T-cell (primary cell): ENCODE measurements around the gene PPP1R9B. TPM values are rescaled to one million over a fixed set of nuclear protein-coding genes. Genes with fewer than 3 reads are reported as not detected.

Experiments
- ATAC-seq, 4 experiments: fragments of 200-7000 bp in 3 of 4; fragments of 150-1000 bp in 1 of 4; cut with Tn5 transposase; replicated peaks in 1 of 4; 1 replicate in 3 of 4; 2 replicates in 1 of 4; pipeline ENCODE4 v1.10.0; 2021; ENCODE audit warnings: moderate library complexity in 3 of 4, mild to moderate bottlenecking in 2 of 4, moderate number of reproducible peaks in 1 of 4
- CTCF ChIA-PET, 2 donors: fragments of 300-600 bp; sonication (Branson Sonifier 250); formaldehyde crosslinking; loops; one replicate each; lab custom pipeline; 2022; ENCODE audit warnings: antibody characterized with exemption in 2 of 2; lab: Charles Lee
- POLR2A ChIA-PET, 2 donors: fragments of 300-600 bp; sonication (Branson Sonifier 250); formaldehyde crosslinking; loops; one replicate each; lab custom pipeline; 2022; ENCODE audit warnings: antibody characterized with exemption in 2 of 2; lab: Charles Lee
- DNase-seq, 35 experiments: peaks; one replicate each; pipeline versions ENCODE4 v3.0.0 to v3.0.0-alpha.2; 2013 to 2023
- H3K27ac ChIP-seq: one replicate; pipeline ENCODE4 v1.5.1; 2013; ENCODE audit warnings: low read length
- H3K27me3 ChIP-seq, 2 experiments: replicated peaks in 1 of 2; 1 replicate in 1 of 2; 2 replicates in 1 of 2; pipeline versions ENCODE4 v1.6.1 to v1.7.0; 2013; ENCODE audit warnings: low read length in 1 of 2, mixed read lengths in 1 of 2; ENCODE audit not compliant: control insufficient read depth in 2 of 2, insufficient read depth in 2 of 2; ENCODE audit errors: extremely low read depth in 1 of 2
- H3K36me3 ChIP-seq, 2 donors: 1 replicate in 1 of 2; 2 replicates in 1 of 2; pipeline versions ENCODE4 v1.6.1 to v1.7.0; 2013; ENCODE audit warnings: low read length in 1 of 2; ENCODE audit not compliant: control insufficient read depth in 2 of 2, insufficient read depth in 1 of 2; ENCODE audit errors: extremely low read depth in 1 of 2
- H3K4me1 ChIP-seq, 2 experiments: 1 replicate in 1 of 2; 2 replicates in 1 of 2; pipeline versions ENCODE4 v1.6.1 to v1.7.0; 2013; ENCODE audit warnings: low read length in 2 of 2, mixed read lengths in 1 of 2; ENCODE audit not compliant: insufficient read depth in 2 of 2, control insufficient read depth in 1 of 2; ENCODE audit errors: extremely low read depth in 1 of 2
- H3K4me3 ChIP-seq, 2 donors: 1 replicate in 1 of 2; 2 replicates in 1 of 2; pipeline versions ENCODE4 v1.5.1 to v1.7.0; 2013; ENCODE audit warnings: mild to moderate bottlenecking in 2 of 2, low read length in 1 of 2, moderate library complexity in 1 of 2; ENCODE audit not compliant: control insufficient read depth in 1 of 2; ENCODE audit errors: extremely low read depth in 1 of 2
- H3K9me3 ChIP-seq: 2 replicates; pipeline ENCODE4 v1.7.0; 2013
- H3K27ac Mint-ChIP-seq, 2 donors: one replicate each; pipeline ENCODE4 v1.8.0; 2020 to 2021; ENCODE audit warnings: mild to moderate bottlenecking in 2 of 2, mixed read lengths in 2 of 2
- H3K27me3 Mint-ChIP-seq, 2 donors: one replicate each; pipeline ENCODE4 v1.8.0; 2021 to 2022; ENCODE audit warnings: mixed read lengths in 2 of 2
- H3K36me3 Mint-ChIP-seq: one replicate; pipeline ENCODE4 v1.8.0; 2021; ENCODE audit warnings: mixed read lengths
- H3K4me1 Mint-ChIP-seq, 3 donors: one replicate each; pipeline ENCODE4 v1.8.0; 2020 to 2022; ENCODE audit warnings: mixed read lengths in 3 of 3, mild to moderate bottlenecking in 1 of 3
- H3K4me3 Mint-ChIP-seq, 3 donors: one replicate each; pipeline ENCODE4 v1.8.0; 2020 to 2022; ENCODE audit warnings: mild to moderate bottlenecking in 3 of 3, mixed read lengths in 3 of 3, moderate library complexity in 3 of 3
- H3K9me3 Mint-ChIP-seq, 3 donors: one replicate each; pipeline ENCODE4 v1.8.0; 2020 to 2022; ENCODE audit warnings: mixed read lengths in 3 of 3
- WGBS: methylation state at CpG from one replicate; pipeline ENCODE4 v1.1.5; 2013; ENCODE audit warnings: missing lambda C conversion rate; ENCODE audit not compliant: insufficient coverage; 5-methylcytosine and 5-hydroxymethylcytosine counted together
- total RNA-seq, 35 experiments: library from RNA in 6 of 35; stranded (reverse) in 6 of 35; fragments of 120-200 nt in 1 of 35; gene quantifications; one replicate each; pipeline versions ENCODE4 v1.2.1 to v1.2.4 and lab custom pipeline; 2013 to 2026

The PPP1R9B gene
- total RNA-seq, 5 donors from 2014 or later (not counting 1 experiment from before 2014, with no cell fraction given): 69.5 to 95.9 (median 91.3) TPM

- H3K27ac Mint-ChIP-seq: no peak overlapping the region
- DNase-seq (no peak), ATAC-seq (no peak)
- H3K9me3 Mint-ChIP-seq: no peaks in the 10 kb centered on the region
- POLR2A ChIA-PET: interaction anchor here in 1 of 2 donors (0.7 kb wide), 1 partner anchor 9 kb away, joined by 3 read pairs; no protein-coding TSS in a partner anchor
- peaks cover 18 to 25% (median 22%) of the 10 kb centered on the region in 3 donors for H3K4me1 Mint-ChIP-seq
- WGBS: 79% methylated on average over 2 of the region's 6 CpGs
- Histone ChIP-seq H3K4me3 (no peak overlapping the region), H3K27me3 (peaks cover 2 to 58% of the 10 kb centered on the region in 2 experiments), H3K9me3 (no peaks in the 10 kb centered on the region), H3K4me1 (peaks cover 2 to 24% of the 10 kb centered on the region in 2 experiments), H3K36me3 (no peaks in the 10 kb centered on the region), H3K27ac (no peak overlapping the region)
- CTCF ChIA-PET: interaction anchor here (0.7 to 0.9 kb wide), 2 partner anchors 27 to 100 kb away, joined by 3 to 5 read pairs; no protein-coding TSS in a partner anchor
- no peak overlapping the region for H3K4me3 Mint-ChIP-seq
- no peaks in the 10 kb centered on the region for H3K36me3 Mint-ChIP-seq
- peaks cover 13 to 25% of the 10 kb centered on the region in 2 donors for H3K27me3 Mint-ChIP-seq
These were observed 46.3 kb upstream of the PPP1R9B start for GRCh38 chr17:50196826-50197225.

DNA sequence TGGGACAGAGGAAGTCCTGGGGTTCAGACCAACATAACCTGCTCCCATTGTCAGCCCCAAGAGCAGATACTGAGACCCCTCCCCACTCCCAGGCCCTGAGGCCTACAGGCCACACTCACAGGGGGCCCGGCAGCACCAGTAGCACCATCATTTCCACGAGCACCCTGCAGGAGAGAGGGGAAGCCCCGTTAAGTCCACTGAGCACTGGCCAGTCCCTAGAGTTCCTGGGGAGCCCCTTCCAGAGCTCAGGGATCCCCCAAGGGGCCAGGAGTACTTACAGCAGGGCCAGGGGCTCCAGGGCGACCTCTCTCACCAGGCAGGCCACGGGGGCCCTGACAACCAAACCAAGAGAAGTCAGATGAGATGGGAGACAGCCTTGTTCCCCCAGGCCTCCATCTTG lies 45.6 kb upstream of the PPP1R9B start:
- WGBS: 100% methylated on average over 1 of the region's 5 CpGs
- no peak for ATAC-seq
- no peaks in the 10 kb centered on the region for H3K9me3 Mint-ChIP-seq
- H3K4me1 ChIP-seq: peaks cover 2 to 18% of the 10 kb centered on the region in 2 experiments
- CTCF ChIA-PET: interaction anchor here in 1 of 2 donors (0.9 kb wide), 1 partner anchor 27 kb away, joined by 3 read pairs; no protein-coding TSS in a partner anchor
- H3K27me3 ChIP-seq: peaks cover 2 to 50% of the 10 kb centered on the region in 2 experiments
- no peak overlapping the region for H3K4me3 ChIP-seq
- H3K27ac ChIP-seq: no peak overlapping the region
- H3K27me3 Mint-ChIP-seq: peaks cover 8 to 18% of the 10 kb centered on the region in 2 donors
- DNase-seq: no peak
- H3K4me3 Mint-ChIP-seq: no peak overlapping the region
- no peaks in the 10 kb centered on the region for H3K36me3 Mint-ChIP-seq
- no peaks in the 10 kb centered on the region for H3K36me3 ChIP-seq
- POLR2A ChIA-PET: no interaction called here
- H3K4me1 Mint-ChIP-seq: peaks cover 14 to 21% (median 18%) of the 10 kb centered on the region in 3 donors
- no peak overlapping the region for H3K27ac Mint-ChIP-seq
- H3K9me3 ChIP-seq: no peaks in the 10 kb centered on the region

- ATAC-seq (no peak), DNase-seq (no peak)
- ChIA-PET CTCF (no interaction called here), POLR2A (no interaction called here)
- peaks cover 7 to 13% (median 10%) of the 10 kb centered on the region in 3 donors for H3K4me1 Mint-ChIP-seq
- Histone ChIP-seq H3K4me3 (no peak overlapping the region), H3K9me3 (no peaks in the 10 kb centered on the region), H3K36me3 (no peaks in the 10 kb centered on the region), H3K27me3 (peaks cover 2 to 46% of the 10 kb centered on the region in 2 experiments), H3K4me1 (peaks cover 2 to 10% of the 10 kb centered on the region in 2 experiments), H3K27ac (no peak overlapping the region)
- 80% methylated on average over 15 of the region's 17 CpGs for WGBS
- no peaks in the 10 kb centered on the region for H3K9me3 Mint-ChIP-seq
- peaks cover 3 to 11% of the 10 kb centered on the region in 2 donors for H3K27me3 Mint-ChIP-seq
- no peaks in the 10 kb centered on the region for H3K36me3 Mint-ChIP-seq
- H3K4me3 Mint-ChIP-seq: no peak overlapping the region
- no peak overlapping the region for H3K27ac Mint-ChIP-seq
These were observed 44.7 kb upstream of the PPP1R9B start for GRCh38 chr17:50194934-50195865.

DNA sequence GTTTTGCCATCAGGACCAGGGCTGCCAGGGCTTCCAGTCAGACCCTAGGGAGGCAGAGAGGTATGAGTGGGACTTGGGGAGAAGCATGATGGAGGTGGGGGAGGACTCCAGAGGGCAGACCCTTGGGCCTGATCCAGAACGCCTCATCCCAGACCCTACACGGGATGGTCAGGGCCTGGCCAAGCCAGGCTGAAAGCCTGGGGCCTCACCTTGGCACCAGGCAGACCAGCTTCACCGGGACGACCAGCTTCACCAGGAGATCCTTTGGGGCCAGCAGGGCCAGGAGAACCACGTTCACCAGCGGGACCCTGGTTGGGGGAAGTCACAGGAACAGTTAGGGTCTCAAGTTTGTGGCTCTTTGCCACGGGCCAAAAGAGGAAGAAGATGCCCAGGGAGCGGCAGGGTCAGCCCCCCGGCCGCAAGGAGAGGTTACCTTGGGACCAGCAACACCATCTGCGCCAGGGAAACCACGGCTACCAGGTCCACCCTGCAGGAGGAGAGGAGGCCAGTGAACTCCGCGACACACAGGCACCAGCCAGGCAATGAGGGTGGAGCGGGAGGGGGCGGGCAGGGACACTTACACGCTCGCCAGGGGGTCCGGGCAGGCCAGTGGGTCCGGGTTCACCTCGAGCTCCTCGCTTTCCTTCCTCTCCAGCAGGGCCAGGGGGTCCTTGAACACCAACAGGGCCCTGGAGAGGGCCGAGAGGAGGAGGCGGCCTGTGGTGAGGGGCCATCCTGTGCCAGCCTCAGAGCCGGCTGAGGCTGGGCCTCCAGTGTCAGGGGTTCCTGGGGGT lies 43.9 kb upstream of the PPP1R9B start:
- Mint-ChIP-seq H3K4me1 (peaks cover 6 to 9% (median 7%) of the 10 kb centered on the region in 3 donors), H3K4me3 (no peak overlapping the region), H3K27me3 (peaks cover 3 to 8% of the 10 kb centered on the region in 2 donors), H3K9me3 (no peaks in the 10 kb centered on the region), H3K36me3 (no peaks in the 10 kb centered on the region), H3K27ac (no peak overlapping the region)
- Histone ChIP-seq H3K27ac (no peak overlapping the region), H3K4me1 (peaks cover 0 to 1% of the 10 kb centered on the region in 2 experiments), H3K9me3 (no peaks in the 10 kb centered on the region), H3K4me3 (no peak overlapping the region), H3K27me3 (peaks cover 2 to 42% of the 10 kb centered on the region in 2 experiments), H3K36me3 (no peaks in the 10 kb centered on the region)
- CTCF ChIA-PET: no interaction called here
- WGBS: 66% methylated on average over 20 of the region's 25 CpGs
- no peak for ATAC-seq
- POLR2A ChIA-PET: no interaction called here
- no peak for DNase-seq

GRCh38 chr17:50192618-50193291 lies 42.3 kb upstream of the PPP1R9B start:
- H3K27me3 ChIP-seq: peaks cover 0 to 44% of the 10 kb centered on the region in 2 experiments
- H3K4me1 ChIP-seq: no peaks in the 10 kb centered on the region
- H3K4me3 ChIP-seq: no peak overlapping the region
- ChIA-PET CTCF (no interaction called here), POLR2A (no interaction called here)
- no peaks in the 10 kb centered on the region for H3K9me3 Mint-ChIP-seq
- no peaks in the 10 kb centered on the region for H3K36me3 Mint-ChIP-seq
- ATAC-seq: no peak
- no peak overlapping the region for H3K27ac Mint-ChIP-seq
- H3K27me3 Mint-ChIP-seq: peaks cover 0 to 3% of the 10 kb centered on the region in 2 donors
- H3K9me3 ChIP-seq: no peaks in the 10 kb centered on the region
- no peak overlapping the region for H3K27ac ChIP-seq
- H3K4me3 Mint-ChIP-seq: no peak overlapping the region
- no peak for DNase-seq
- H3K4me1 Mint-ChIP-seq: no peaks in the 10 kb centered on the region
- no peaks in the 10 kb centered on the region for H3K36me3 ChIP-seq
- 86% methylated on average over 7 of the region's 16 CpGs for WGBS
